ENCODE data around the gene ABT1.

ABT1 gene

DNA sequence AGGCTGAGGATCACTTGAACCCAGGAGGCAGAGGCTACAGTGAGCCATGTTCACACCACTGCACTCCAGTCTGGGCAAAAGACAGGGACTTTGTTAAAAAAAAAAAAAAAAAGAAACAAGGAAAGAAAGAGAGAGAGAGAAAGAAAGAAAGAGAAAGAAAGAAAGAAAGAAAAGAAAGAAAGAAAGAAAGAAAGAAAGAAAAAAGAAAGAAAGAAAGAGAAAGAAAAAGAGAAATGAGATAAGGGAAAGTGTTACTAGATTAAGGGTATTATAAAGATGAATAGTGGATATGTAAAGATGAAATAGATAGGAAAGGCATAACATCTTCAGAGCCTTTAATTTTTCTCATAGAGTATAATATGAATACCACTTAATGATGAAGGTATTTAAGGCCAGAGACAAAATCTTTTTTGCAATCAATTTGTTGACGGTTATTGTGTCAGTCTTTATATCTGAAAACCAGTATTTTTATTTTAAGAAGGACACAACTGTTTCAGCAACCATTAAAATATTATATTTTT is 26.6 kb downstream of the ABT1 start:
- Histone ChIP-seq H3K4me3 (replicated peaks; ENCODE audit: insufficient read depth, low read length) (no peak overlapping the region), H3K27me3 (ENCODE audit: insufficient read depth, poor library complexity, severe bottlenecking) (no peaks in the 10 kb centered on the region), H3K27ac (replicated peaks) (no peak overlapping the region)
- TF ChIP-seq, protein P1, sequence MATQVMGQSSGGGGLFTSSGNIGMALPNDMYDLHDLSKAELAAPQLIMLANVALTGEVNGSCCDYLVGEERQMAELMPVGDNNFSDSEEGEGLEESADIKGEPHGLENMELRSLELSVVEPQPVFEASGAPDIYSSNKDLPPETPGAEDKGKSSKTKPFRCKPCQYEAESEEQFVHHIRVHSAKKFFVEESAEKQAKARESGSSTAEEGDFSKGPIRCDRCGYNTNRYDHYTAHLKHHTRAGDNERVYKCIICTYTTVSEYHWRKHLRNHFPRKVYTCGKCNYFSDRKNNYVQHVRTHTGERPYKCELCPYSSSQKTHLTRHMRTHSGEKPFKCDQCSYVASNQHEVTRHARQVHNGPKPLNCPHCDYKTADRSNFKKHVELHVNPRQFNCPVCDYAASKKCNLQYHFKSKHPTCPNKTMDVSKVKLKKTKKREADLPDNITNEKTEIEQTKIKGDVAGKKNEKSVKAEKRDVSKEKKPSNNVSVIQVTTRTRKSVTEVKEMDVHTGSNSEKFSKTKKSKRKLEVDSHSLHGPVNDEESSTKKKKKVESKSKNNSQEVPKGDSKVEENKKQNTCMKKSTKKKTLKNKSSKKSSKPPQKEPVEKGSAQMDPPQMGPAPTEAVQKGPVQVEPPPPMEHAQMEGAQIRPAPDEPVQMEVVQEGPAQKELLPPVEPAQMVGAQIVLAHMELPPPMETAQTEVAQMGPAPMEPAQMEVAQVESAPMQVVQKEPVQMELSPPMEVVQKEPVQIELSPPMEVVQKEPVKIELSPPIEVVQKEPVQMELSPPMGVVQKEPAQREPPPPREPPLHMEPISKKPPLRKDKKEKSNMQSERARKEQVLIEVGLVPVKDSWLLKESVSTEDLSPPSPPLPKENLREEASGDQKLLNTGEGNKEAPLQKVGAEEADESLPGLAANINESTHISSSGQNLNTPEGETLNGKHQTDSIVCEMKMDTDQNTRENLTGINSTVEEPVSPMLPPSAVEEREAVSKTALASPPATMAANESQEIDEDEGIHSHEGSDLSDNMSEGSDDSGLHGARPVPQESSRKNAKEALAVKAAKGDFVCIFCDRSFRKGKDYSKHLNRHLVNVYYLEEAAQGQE (IDR thresholded peaks at IDR 0.05; ENCODE audit: insufficient replicate concordance, low read depth): no peak
- TF ChIP-seq POLR2AphosphoS5 (IDR thresholded peaks at IDR 0.05; ENCODE audit: low read depth): no peak
- TF ChIP-seq, protein P2, sequence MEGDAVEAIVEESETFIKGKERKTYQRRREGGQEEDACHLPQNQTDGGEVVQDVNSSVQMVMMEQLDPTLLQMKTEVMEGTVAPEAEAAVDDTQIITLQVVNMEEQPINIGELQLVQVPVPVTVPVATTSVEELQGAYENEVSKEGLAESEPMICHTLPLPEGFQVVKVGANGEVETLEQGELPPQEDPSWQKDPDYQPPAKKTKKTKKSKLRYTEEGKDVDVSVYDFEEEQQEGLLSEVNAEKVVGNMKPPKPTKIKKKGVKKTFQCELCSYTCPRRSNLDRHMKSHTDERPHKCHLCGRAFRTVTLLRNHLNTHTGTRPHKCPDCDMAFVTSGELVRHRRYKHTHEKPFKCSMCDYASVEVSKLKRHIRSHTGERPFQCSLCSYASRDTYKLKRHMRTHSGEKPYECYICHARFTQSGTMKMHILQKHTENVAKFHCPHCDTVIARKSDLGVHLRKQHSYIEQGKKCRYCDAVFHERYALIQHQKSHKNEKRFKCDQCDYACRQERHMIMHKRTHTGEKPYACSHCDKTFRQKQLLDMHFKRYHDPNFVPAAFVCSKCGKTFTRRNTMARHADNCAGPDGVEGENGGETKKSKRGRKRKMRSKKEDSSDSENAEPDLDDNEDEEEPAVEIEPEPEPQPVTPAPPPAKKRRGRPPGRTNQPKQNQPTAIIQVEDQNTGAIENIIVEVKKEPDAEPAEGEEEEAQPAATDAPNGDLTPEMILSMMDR (IDR thresholded peaks at IDR 0.05; ENCODE audit: insufficient read depth, low read length): no peak
- TF ChIP-seq SPI1 (IDR thresholded peaks at IDR 0.05; ENCODE audit: borderline replicate concordance, low read depth): no peak
- TF ChIP-seq GABPA (IDR thresholded peaks at IDR 0.05; ENCODE audit: low read depth): no peak
- DNase-seq (ENCODE audit: low read depth in 1 of 2, low spot score in 1 of 2): no peak

DNA sequence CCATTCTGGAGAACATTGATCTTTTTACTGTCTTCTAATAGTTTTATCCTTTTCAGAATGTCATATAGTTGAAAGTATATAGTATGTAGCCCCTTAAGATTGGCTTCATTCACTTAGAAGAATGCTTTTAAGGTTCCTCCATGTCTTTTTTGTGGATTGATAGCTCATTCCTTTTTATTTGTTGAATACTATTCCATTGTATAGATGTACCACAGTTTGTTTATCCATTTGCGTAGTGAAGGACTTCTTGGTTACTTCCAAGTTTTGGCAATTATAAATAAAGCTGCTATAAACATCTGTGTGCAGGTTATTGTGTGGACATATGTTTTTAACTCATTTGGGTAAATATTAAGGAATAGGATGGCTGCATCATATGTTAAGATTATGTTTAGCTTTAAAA is 27.8 kb downstream of the ABT1 start:
- Histone ChIP-seq H3K27ac (replicated peaks) (no peak overlapping the region), H3K4me3 (replicated peaks; ENCODE audit: insufficient read depth, low read length) (no peak overlapping the region), H3K27me3 (ENCODE audit: insufficient read depth, poor library complexity, severe bottlenecking) (no peaks in the 10 kb centered on the region)
- no peak for DNase-seq (ENCODE audit: low read depth in 1 of 2, low spot score in 1 of 2)
- TF ChIP-seq, protein P1 (IDR thresholded peaks at IDR 0.05; ENCODE audit: insufficient replicate concordance, low read depth): no peak
- TF ChIP-seq SPI1 (IDR thresholded peaks at IDR 0.05; ENCODE audit: borderline replicate concordance, low read depth): no peak
- TF ChIP-seq POLR2AphosphoS5 (IDR thresholded peaks at IDR 0.05; ENCODE audit: low read depth): no peak
- TF ChIP-seq GABPA (IDR thresholded peaks at IDR 0.05; ENCODE audit: low read depth): no peak
- TF ChIP-seq, protein P2 (IDR thresholded peaks at IDR 0.05; ENCODE audit: insufficient read depth, low read length): no peak

DNA sequence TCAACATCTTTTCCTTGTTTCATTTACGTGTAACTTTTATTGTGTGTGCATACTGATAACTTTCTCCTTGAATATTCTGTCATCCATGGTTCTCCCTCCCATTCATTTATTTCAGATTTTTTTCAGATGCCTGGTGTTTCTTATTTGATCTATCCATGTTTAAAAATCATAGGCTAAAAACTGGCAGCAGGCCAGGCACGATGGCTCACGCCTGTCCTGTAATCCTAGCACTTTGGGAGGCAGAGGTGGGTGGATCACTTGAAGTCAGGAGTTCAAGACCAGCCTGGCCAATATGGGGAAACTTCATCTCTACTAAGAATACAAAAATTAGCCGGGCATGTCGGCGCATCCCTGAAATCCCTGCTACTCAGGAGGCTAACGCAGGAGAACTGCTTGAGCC is 31.1 kb downstream of the ABT1 start:
- no peak for DNase-seq (ENCODE audit: low read depth in 1 of 2, low spot score in 1 of 2)

More for the DNA sequence above, 31.1 kb downstream of the ABT1 start:
- TF ChIP-seq GABPA (IDR thresholded peaks at IDR 0.05; ENCODE audit: low read depth): no peak
- TF ChIP-seq POLR2AphosphoS5 (IDR thresholded peaks at IDR 0.05; ENCODE audit: low read depth): no peak
- TF ChIP-seq, protein P2 (IDR thresholded peaks at IDR 0.05; ENCODE audit: insufficient read depth, low read length): no peak
- no peak for TF ChIP-seq SPI1 (IDR thresholded peaks at IDR 0.05; ENCODE audit: borderline replicate concordance, low read depth)
- TF ChIP-seq, protein P1 (IDR thresholded peaks at IDR 0.05; ENCODE audit: insufficient replicate concordance, low read depth): no peak
- H3K4me3 ChIP-seq (replicated peaks; ENCODE audit: insufficient read depth, low read length): no peak overlapping the region
- no peak overlapping the region for H3K27ac ChIP-seq (replicated peaks)
- no peaks in the 10 kb centered on the region for H3K27me3 ChIP-seq (ENCODE audit: insufficient read depth, poor library complexity, severe bottlenecking)
